GM12874 (cell line): Measurements from ENCODE around the gene HAPLN2.

ENCODE experiments used
- TF ChIP-seq, protein P1 (sequence below): IDR thresholded peaks from 2 replicates; pipeline ENCODE4 v1.5.1; 2011; ENCODE audit warnings: low read depth, mild to moderate bottlenecking, control low read depth, low read length, moderate library complexity; ENCODE audit not compliant: insufficient read depth

The HAPLN2 gene

DNA sequence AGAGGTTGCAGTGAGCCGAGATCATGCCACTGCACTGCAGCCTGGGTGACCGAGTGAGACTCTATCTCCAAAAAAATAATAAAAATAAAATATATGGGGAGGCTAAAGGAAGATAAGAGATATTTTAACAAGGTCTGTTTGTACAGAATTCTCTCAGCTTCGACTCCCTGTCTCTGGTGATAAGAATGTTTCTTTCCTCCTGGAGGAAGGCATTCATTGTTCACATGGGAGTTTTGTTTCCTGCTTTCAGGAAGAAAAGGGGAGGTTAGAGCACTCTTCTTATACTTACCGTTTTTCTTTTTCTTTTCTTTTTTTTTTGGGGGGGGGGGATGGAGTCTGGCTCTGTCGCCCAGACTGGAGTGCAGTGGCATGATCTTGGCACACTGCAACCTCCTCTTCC lies 29.7 kb upstream of the HAPLN2 start:
- TF ChIP-seq, protein P1, sequence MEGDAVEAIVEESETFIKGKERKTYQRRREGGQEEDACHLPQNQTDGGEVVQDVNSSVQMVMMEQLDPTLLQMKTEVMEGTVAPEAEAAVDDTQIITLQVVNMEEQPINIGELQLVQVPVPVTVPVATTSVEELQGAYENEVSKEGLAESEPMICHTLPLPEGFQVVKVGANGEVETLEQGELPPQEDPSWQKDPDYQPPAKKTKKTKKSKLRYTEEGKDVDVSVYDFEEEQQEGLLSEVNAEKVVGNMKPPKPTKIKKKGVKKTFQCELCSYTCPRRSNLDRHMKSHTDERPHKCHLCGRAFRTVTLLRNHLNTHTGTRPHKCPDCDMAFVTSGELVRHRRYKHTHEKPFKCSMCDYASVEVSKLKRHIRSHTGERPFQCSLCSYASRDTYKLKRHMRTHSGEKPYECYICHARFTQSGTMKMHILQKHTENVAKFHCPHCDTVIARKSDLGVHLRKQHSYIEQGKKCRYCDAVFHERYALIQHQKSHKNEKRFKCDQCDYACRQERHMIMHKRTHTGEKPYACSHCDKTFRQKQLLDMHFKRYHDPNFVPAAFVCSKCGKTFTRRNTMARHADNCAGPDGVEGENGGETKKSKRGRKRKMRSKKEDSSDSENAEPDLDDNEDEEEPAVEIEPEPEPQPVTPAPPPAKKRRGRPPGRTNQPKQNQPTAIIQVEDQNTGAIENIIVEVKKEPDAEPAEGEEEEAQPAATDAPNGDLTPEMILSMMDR: no peak

DNA sequence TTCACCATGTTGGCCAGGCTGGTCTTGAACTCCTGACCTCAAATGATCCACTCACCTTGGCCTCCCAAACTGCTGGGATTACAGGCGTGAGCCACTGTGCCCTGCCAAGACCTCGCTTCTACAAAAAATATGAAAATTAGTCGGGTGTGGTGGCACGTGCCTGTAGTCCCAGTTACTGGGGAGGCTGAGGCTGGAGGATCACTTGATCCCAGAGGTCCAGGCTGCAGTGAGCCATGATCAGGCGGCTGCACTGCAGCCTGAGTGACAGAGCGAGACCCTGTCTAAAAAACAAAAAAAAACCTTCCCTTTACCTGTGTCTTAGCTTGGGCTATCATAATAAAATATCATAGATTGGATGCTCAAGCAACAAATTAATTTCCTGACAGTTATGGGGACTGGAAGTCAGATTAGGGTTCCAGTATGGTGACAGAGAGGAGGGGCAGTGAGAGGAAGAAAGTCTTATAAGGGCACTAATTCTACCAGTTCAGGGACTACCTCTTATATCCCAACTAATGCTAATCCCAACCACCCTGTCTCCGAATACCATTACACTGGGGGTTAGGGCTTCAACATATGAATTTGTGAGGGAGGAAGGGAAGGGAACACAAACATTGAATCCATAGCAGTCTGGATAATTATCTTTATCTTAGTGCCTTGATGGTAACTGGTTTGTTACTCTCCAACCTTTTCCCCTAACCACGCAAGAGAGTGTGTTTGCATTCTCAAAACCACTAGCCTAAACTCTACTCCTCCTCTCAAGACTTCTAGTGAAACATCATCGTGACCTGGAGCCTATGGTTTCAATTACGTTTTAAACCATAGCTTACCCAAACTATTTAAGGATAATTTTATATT lies 28.7 kb upstream of the HAPLN2 start:
- TF ChIP-seq, protein P1: no peak

DNA sequence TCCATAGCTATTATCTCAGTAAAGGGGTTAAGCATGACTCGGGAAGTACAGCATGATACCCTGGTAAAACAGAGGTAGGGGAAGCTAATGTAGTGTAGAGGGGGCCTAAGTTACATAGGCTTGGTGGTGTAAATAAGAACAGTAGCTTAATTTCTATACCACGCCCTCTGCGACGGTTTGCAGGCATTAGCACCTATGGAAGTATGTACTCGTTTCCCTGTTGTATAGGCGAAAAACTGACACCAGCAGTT lies 28.1 kb upstream of the HAPLN2 start:
- TF ChIP-seq, protein P1: no peak

DNA sequence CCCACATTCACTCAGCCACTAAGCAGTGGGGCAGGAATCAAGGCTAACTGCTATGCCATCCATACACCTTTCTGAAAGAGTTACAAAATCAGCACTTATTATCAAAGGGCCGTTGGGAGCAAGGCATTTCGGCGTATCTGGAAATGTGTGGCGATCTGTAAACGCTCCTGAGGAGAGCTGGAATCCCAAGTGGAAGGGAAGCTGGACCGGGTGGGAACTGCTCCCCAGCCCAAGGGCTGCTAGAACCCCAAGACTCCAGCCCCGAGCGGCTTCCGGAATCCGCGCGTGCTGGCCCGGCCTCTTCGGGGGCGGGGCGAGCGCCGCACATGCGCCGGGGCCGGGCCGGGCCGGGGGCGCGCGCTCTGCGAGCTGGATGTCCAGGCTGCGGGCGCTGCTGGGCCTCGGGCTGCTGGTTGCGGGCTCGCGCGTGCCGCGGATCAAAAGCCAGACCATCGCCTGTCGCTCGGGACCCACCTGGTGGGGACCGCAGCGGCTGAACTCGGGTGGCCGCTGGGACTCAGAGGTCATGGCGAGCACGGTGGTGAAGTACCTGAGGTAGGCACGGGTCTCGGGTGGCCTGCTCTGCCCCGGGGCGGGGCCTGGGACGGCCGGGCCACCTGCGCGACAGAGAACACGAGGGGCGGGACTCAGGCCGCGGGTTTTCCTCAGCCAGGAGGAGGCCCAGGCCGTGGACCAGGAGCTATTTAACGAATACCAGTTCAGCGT lies 27.6 kb upstream of the HAPLN2 start, which contains the start of gene NAXE:
TSS of gene NAXE (plus strand) at position 345 of the 726 bp plus-strand sequence. CDS start at position 374, 29 bp downstream.
- TF ChIP-seq, protein P1: no peak

DNA sequence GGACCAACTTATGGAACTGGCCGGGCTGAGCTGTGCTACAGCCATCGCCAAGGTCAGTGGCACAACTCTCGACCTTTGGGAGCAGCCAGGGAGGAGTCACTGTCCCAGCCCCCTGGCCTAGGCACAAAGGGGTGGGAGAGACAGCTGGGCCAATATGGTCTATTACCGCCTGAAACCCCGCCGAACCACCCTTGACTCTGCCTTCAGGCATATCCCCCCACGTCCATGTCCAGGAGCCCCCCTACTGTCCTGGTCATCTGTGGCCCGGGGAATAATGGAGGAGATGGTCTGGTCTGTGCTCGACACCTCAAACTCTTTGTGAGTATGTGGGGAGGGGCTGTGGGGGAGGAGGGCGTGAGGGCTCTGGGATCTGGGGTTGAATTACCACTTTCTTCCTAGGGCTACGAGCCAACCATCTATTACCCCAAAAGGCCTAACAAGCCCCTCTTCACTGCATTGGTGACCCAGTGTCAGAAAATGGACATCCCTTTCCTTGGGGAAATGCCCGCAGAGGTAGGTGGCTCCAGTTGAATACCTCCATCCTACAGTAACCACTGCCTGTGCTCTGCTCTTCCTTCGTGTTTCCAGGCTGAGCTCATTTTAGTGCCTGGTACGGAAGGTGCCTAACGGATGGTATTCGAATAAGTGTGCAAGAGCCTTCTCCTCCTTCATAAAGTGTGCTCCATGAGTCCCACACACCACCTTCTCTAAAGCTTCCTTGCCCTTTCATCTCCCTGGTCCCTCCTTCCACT lies 26.9 kb upstream of the HAPLN2 start:
- TF ChIP-seq, protein P1: no peak

DNA sequence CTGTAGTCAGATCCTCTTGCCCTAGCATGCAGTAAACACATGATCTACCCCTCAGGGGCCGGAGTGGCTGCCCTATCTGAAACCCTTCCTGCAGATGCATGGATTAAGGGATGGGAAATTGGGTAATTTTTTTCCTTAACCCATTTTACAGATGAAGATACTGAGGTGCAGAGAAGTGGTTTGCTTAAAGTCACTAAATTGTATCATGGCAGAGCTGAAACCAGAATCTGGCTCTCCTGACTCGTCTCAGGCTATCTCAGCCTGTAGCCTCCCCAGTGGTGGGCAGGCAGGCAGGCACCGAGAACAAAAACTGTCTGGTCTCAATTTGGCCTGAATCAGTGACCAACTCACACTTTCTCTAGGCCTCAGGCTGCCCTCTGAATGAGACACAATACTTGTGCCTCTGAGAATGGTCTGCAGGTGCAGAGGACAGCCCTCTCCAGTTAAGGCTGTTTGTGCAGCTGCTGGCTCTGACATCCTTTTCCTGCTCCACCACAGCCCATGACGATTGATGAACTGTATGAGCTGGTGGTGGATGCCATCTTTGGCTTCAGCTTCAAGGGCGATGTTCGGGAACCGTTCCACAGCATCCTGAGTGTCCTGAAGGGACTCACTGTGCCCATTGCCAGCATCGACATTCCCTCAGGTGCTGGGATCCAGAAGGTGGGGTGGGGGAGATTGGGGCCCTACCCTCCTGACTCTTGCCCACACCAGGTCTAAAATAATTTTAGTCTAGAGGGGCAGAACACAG lies 26.1 kb upstream of the HAPLN2 start:
- TF ChIP-seq, protein P1: no peak
